ENCODE measurements around the gene SLC7A6OS.

SLC7A6OS gene

GRCh38 chr16:68339214-68339613, 28.5 kb upstream of the SLC7A6OS start:
- Histone ChIP-seq H3K27me3 (ENCODE audit: control insufficient read depth, insufficient read depth, low read length) (no peaks in the 10 kb centered on the region), H3K4me1 (ENCODE audit: control insufficient read depth, low read depth, low read length) (no peaks in the 10 kb centered on the region), H3K9me3 (ENCODE audit: control insufficient read depth, low read depth, low read length) (no peaks in the 10 kb centered on the region), H3K9ac (ENCODE audit: low read length) (no peak overlapping the region), H3K27ac (ENCODE audit: low read length) (no peak overlapping the region), H3K4me3 (ENCODE audit: low read length) (no peak overlapping the region), H3K36me3 (ENCODE audit: control insufficient read depth, low read depth, low read length) (peaks cover 39% of the 10 kb centered on the region)

GRCh38 chr16:68338326-68339119, 27.8 kb upstream of the SLC7A6OS start:
- Histone ChIP-seq H3K4me3 (ENCODE audit: low read length) (no peak overlapping the region), H3K27me3 (ENCODE audit: control insufficient read depth, insufficient read depth, low read length) (no peaks in the 10 kb centered on the region), H3K4me1 (ENCODE audit: control insufficient read depth, low read depth, low read length) (no peaks in the 10 kb centered on the region), H3K9me3 (ENCODE audit: control insufficient read depth, low read depth, low read length) (no peaks in the 10 kb centered on the region), H3K9ac (ENCODE audit: low read length) (no peak overlapping the region), H3K36me3 (ENCODE audit: control insufficient read depth, low read depth, low read length) (peaks cover 35% of the 10 kb centered on the region), H3K27ac (ENCODE audit: low read length) (no peak overlapping the region)

- Histone ChIP-seq H3K9ac (ENCODE audit: low read length) (no peak overlapping the region), H3K4me3 (ENCODE audit: low read length) (no peak overlapping the region), H3K36me3 (ENCODE audit: control insufficient read depth, low read depth, low read length) (peaks cover 31% of the 10 kb centered on the region), H3K27ac (ENCODE audit: low read length) (no peak overlapping the region), H3K27me3 (ENCODE audit: control insufficient read depth, insufficient read depth, low read length) (no peaks in the 10 kb centered on the region), H3K4me1 (ENCODE audit: control insufficient read depth, low read depth, low read length) (no peaks in the 10 kb centered on the region), H3K9me3 (ENCODE audit: control insufficient read depth, low read depth, low read length) (no peaks in the 10 kb centered on the region)
Observed at GRCh38 chr16:68335175-68335574, 24.4 kb upstream of the SLC7A6OS start.

DNA sequence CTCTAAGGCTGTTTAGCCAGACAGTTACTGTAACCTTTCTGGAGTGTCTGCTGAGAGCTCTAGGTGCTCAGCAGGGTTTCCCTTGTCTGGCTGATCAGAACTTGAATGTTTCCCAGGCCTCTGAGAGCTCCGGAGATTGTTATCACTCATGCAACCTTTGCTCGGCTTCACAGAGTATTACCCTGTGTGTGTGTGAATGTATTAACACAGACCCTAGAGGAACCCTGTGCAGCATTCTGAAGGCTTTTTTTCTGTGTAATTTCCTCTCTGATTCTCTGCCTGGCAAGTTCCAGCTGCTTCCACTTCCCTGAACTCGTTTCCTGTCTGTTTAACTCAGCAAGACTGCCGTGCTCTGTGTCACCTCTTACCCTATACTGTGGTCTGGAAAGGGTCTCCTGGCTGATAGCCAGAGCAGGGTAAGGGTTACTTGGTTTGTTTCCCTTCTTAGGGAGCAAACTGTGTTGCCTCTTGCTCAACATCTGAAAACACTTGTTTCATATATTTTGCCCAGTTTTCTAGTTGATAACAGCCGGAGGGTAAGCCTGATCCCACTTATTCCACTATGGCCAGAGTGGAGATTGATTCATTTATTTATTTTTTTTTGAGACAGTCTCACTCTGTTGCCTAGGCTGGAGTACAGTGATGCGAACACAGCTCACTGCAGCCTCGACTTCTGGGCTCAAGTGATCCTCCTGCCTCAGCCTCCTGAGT, 21.8 kb upstream of the SLC7A6OS start:
- Histone ChIP-seq H3K27ac (ENCODE audit: low read length) (no peak overlapping the region), H3K9me3 (ENCODE audit: control insufficient read depth, low read depth, low read length) (no peaks in the 10 kb centered on the region), H3K4me1 (ENCODE audit: control insufficient read depth, low read depth, low read length) (no peaks in the 10 kb centered on the region), H3K36me3 (ENCODE audit: control insufficient read depth, low read depth, low read length) (peaks cover 12% of the 10 kb centered on the region), H3K4me3 (ENCODE audit: low read length) (no peak overlapping the region), H3K9ac (ENCODE audit: low read length) (no peak overlapping the region), H3K27me3 (ENCODE audit: control insufficient read depth, insufficient read depth, low read length) (no peaks in the 10 kb centered on the region)

DNA sequence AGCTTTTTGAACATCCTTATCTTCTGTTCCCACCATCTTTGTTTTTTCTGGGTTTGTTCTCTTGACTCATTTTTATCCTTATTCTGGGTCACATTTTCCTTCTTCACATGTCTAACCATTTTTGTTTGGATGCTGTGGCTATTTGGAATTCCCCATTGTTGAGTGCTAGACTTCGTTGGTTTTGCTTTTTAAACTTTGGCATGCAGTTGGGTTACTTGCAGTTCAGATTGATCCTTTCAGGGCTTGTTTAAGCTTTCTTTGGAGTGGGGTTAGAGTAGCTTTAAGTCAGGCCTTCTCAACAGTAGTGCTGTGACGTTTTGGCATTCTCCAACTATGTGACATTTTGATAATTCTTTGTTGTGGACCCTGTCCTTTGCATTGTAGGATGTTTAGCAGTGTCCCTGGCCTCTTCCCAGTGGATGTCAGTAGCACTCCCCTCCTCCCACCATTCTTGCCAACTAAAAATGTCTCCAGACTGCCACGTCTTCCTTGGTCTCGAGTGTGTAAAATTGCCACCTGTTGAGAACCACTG, 21.2 kb upstream of the SLC7A6OS start:
- H3K9ac ChIP-seq (ENCODE audit: low read length), result no peak overlapping the region
- H3K27me3 ChIP-seq (ENCODE audit: control insufficient read depth, insufficient read depth, low read length), result no peaks in the 10 kb centered on the region
- no peak overlapping the region for H3K27ac ChIP-seq (ENCODE audit: low read length)
- no peak overlapping the region for H3K4me3 ChIP-seq (ENCODE audit: low read length)
- no peaks in the 10 kb centered on the region for H3K4me1 ChIP-seq (ENCODE audit: control insufficient read depth, low read depth, low read length)
- peaks cover 10% of the 10 kb centered on the region for H3K36me3 ChIP-seq (ENCODE audit: control insufficient read depth, low read depth, low read length)
- H3K9me3 ChIP-seq (ENCODE audit: control insufficient read depth, low read depth, low read length), result no peaks in the 10 kb centered on the region

GRCh38 chr16:68328860-68329390, 18.2 kb upstream of the SLC7A6OS start:
- no peaks in the 10 kb centered on the region for H3K9me3 ChIP-seq (ENCODE audit: control insufficient read depth, low read depth, low read length)
- peaks cover 31% of the 10 kb centered on the region for H3K36me3 ChIP-seq (ENCODE audit: control insufficient read depth, low read depth, low read length)
- no peak overlapping the region for H3K27ac ChIP-seq (ENCODE audit: low read length)
- H3K4me1 ChIP-seq (ENCODE audit: control insufficient read depth, low read depth, low read length), result no peaks in the 10 kb centered on the region
- H3K9ac ChIP-seq (ENCODE audit: low read length), result no peak overlapping the region
- no peak overlapping the region for H3K4me3 ChIP-seq (ENCODE audit: low read length)
- no peaks in the 10 kb centered on the region for H3K27me3 ChIP-seq (ENCODE audit: control insufficient read depth, insufficient read depth, low read length)

DNA sequence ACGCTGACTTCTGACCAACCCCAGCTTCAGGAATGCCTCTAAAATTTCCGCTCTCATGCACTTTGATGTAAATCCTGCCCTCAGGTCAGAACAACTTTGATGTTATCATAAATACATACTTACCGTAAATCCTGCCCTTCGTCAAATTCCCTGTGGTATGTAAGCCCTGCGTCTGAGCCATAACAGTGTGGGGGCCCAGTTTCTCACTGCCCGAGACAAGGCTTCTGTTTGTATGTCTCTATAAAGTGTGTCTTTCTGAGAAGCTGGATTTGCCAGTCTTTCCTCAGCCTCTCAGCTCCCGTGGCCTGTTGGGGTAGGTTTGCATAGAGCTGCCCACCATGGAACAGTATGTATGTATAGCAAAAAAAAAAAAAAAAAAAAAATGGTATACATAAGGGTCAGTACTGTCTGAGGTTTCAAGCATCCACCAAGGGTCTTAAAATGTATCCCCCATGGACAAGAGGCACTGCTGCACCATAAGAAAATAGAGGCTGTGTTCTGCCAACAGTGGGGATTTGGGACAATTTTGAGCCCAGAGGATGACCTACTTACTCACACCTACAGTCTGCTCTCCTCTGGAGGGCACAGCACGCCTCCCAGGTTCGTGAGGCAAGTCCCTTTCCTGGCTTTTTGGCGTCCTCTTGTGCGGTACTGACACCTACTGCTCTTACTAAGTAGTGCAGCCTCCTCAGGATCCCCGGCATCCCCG, 17.6 kb upstream of the SLC7A6OS start:
- Histone ChIP-seq H3K27me3 (ENCODE audit: control insufficient read depth, insufficient read depth, low read length) (no peaks in the 10 kb centered on the region), H3K9ac (ENCODE audit: low read length) (no peak overlapping the region), H3K9me3 (ENCODE audit: control insufficient read depth, low read depth, low read length) (no peaks in the 10 kb centered on the region), H3K36me3 (ENCODE audit: control insufficient read depth, low read depth, low read length) (peaks cover 31% of the 10 kb centered on the region), H3K4me3 (ENCODE audit: low read length) (no peak overlapping the region), H3K4me1 (ENCODE audit: control insufficient read depth, low read depth, low read length) (no peaks in the 10 kb centered on the region), H3K27ac (ENCODE audit: low read length) (no peak overlapping the region)

DNA sequence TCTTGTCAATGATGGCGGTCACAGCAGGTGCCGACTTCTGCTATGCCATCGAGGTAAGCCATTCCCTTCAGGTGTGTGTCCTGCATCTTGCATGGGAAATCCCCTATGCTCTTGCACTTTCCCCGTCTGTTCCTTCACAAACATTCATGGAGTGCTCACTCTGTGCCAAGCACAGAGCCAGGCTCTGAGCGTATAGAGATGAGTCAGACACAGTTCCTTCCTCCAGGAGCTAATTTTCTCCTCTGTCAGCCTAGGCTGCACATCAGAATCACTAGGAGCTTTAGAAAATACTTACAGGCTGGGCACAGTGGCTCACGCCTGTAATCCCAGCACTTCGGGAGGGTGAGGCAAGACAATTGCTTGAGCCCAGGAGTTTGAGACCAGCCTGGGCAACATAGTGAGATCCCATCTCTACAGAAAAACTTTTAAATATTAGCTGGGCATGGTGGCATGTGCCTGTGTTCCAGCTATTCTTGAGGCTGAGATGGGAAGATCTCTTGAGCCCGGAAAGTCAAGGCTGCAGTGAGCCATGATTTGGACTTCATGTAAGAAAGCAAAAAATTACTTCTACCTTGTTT, 14.1 kb upstream of the SLC7A6OS start:
- no peaks in the 10 kb centered on the region for H3K4me1 ChIP-seq (ENCODE audit: control insufficient read depth, low read depth, low read length)
- H3K9ac ChIP-seq (ENCODE audit: low read length), result no peak overlapping the region
- H3K4me3 ChIP-seq (ENCODE audit: low read length), result no peak overlapping the region
- H3K9me3 ChIP-seq (ENCODE audit: control insufficient read depth, low read depth, low read length), result no peaks in the 10 kb centered on the region
- H3K36me3 ChIP-seq (ENCODE audit: control insufficient read depth, low read depth, low read length), result peaks cover 30% of the 10 kb centered on the region
- H3K27ac ChIP-seq (ENCODE audit: low read length), result no peak overlapping the region
- no peaks in the 10 kb centered on the region for H3K27me3 ChIP-seq (ENCODE audit: control insufficient read depth, insufficient read depth, low read length)

GRCh38 chr16:68324336-68324735, 13.6 kb upstream of the SLC7A6OS start:
- H3K4me3 ChIP-seq (ENCODE audit: low read length), result no peak overlapping the region
- no peaks in the 10 kb centered on the region for H3K4me1 ChIP-seq (ENCODE audit: control insufficient read depth, low read depth, low read length)
- H3K36me3 ChIP-seq (ENCODE audit: control insufficient read depth, low read depth, low read length), result peaks cover 33% of the 10 kb centered on the region
- no peak overlapping the region for H3K27ac ChIP-seq (ENCODE audit: low read length)
- no peaks in the 10 kb centered on the region for H3K9me3 ChIP-seq (ENCODE audit: control insufficient read depth, low read depth, low read length)
- no peak overlapping the region for H3K9ac ChIP-seq (ENCODE audit: low read length)
- H3K27me3 ChIP-seq (ENCODE audit: control insufficient read depth, insufficient read depth, low read length), result no peaks in the 10 kb centered on the region

GRCh38 chr16:68319185-68319908, 8.6 kb upstream of the SLC7A6OS start:
- no peaks in the 10 kb centered on the region for H3K27me3 ChIP-seq (ENCODE audit: control insufficient read depth, insufficient read depth, low read length)
- H3K9ac ChIP-seq (ENCODE audit: low read length), result no peak overlapping the region
- H3K9me3 ChIP-seq (ENCODE audit: control insufficient read depth, low read depth, low read length), result no peaks in the 10 kb centered on the region
- H3K4me1 ChIP-seq (ENCODE audit: control insufficient read depth, low read depth, low read length), result no peaks in the 10 kb centered on the region
- H3K27ac ChIP-seq (ENCODE audit: low read length), result no peak overlapping the region
- H3K36me3 ChIP-seq (ENCODE audit: control insufficient read depth, low read depth, low read length), result peaks cover 28% of the 10 kb centered on the region
- H3K4me3 ChIP-seq (ENCODE audit: low read length), result no peak overlapping the region

Data from iPS-18a (cell line).